ENCODE measurements around the gene ROR2.

- TF ChIP-seq CTCF (conservative IDR thresholded peaks at IDR 0.05; ENCODE audit: low read depth in 2 of 2) (no peak), REST (IDR thresholded peaks at IDR 0.05; ENCODE audit: unreplicated experiment) (no peak), EZH2 (IDR thresholded peaks at IDR 0.05; ENCODE audit: low read depth, unreplicated experiment) (no peak), POLR2AphosphoS5 (IDR thresholded peaks at IDR 0.05; ENCODE audit: low read depth) (no peak), ZNF331 (CRISPR knock-in tag; IDR thresholded peaks at IDR 0.05; ENCODE audit: low read depth) (no peak), EZH2phosphoT487 (IDR thresholded peaks at IDR 0.05; ENCODE audit: unreplicated experiment) (no peak), ZNF462 (CRISPR knock-in tag; IDR thresholded peaks at IDR 0.05) (no peak), ETS1 (IDR thresholded peaks at IDR 0.05) (no peak), ZNF114 (CRISPR knock-in tag; IDR thresholded peaks at IDR 0.05) (no peak), CREB1 (CRISPR knock-in tag; IDR thresholded peaks at IDR 0.05; ENCODE audit: low read depth) (no peak), STAT1 (IDR thresholded peaks at IDR 0.05; ENCODE audit: unreplicated experiment) (no peak), JUNB (IDR thresholded peaks at IDR 0.05; ENCODE audit: unreplicated experiment) (no peak), NANOG (IDR thresholded peaks at IDR 0.05; ENCODE audit: borderline replicate concordance) (no peak)
Measured at GRCh38 chr9:91644433-91644832, 305.6 kb downstream of the ROR2 start.

Data from GM23338 (cell line).